ENCODE results near the gene CDH23.

Gene CDH23

GRCh38 chr10:71497763-71498326 is 101.1 kb downstream of the CDH23 start:
- TF ChIP-seq SIN3A (IDR thresholded peaks at IDR 0.05; ENCODE audit: borderline replicate concordance, insufficient read depth, low read length): no peak
- TF ChIP-seq REST (IDR thresholded peaks at IDR 0.05; ENCODE audit: insufficient read depth in 1 of 2, low read depth in 2 of 2, low read length in 2 of 2): no peak
- no peak for TF ChIP-seq TAF1 (IDR thresholded peaks at IDR 0.05; ENCODE audit: borderline replicate concordance, insufficient read depth, low read length)
- no peak for TF ChIP-seq POLR2AphosphoS5 (IDR thresholded peaks at IDR 0.05; ENCODE audit: low read depth, low read length)
- TF ChIP-seq FOXP2 (optimal IDR thresholded peaks at IDR 0.05; ENCODE audit: borderline replicate concordance, extremely low read depth, extremely low read length, insufficient read depth): no peak

- TF ChIP-seq SIN3A (IDR thresholded peaks at IDR 0.05; ENCODE audit: borderline replicate concordance, insufficient read depth, low read length) (no peak), REST (IDR thresholded peaks at IDR 0.05; ENCODE audit: insufficient read depth in 1 of 2, low read depth in 2 of 2, low read length in 2 of 2) (no peak), TAF1 (IDR thresholded peaks at IDR 0.05; ENCODE audit: borderline replicate concordance, insufficient read depth, low read length) (no peak), POLR2AphosphoS5 (IDR thresholded peaks at IDR 0.05; ENCODE audit: low read depth, low read length) (no peak), FOXP2 (optimal IDR thresholded peaks at IDR 0.05; ENCODE audit: borderline replicate concordance, extremely low read depth, extremely low read length, insufficient read depth) (no peak)
Observed at GRCh38 chr10:71501402-71501801, 104.7 kb downstream of the CDH23 start.

- TF ChIP-seq SIN3A (IDR thresholded peaks at IDR 0.05; ENCODE audit: borderline replicate concordance, insufficient read depth, low read length): no peak
- no peak for TF ChIP-seq POLR2AphosphoS5 (IDR thresholded peaks at IDR 0.05; ENCODE audit: low read depth, low read length)
- TF ChIP-seq FOXP2 (optimal IDR thresholded peaks at IDR 0.05; ENCODE audit: borderline replicate concordance, extremely low read depth, extremely low read length, insufficient read depth): no peak
- no peak for TF ChIP-seq REST (IDR thresholded peaks at IDR 0.05; ENCODE audit: insufficient read depth in 1 of 2, low read depth in 2 of 2, low read length in 2 of 2)
- no peak for TF ChIP-seq TAF1 (IDR thresholded peaks at IDR 0.05; ENCODE audit: borderline replicate concordance, insufficient read depth, low read length)
Observed at GRCh38 chr10:71502190-71502589, 105.5 kb downstream of the CDH23 start.

- TF ChIP-seq POLR2AphosphoS5 (IDR thresholded peaks at IDR 0.05; ENCODE audit: low read depth, low read length) (no peak), SIN3A (IDR thresholded peaks at IDR 0.05; ENCODE audit: borderline replicate concordance, insufficient read depth, low read length) (no peak), REST (IDR thresholded peaks at IDR 0.05; ENCODE audit: insufficient read depth in 1 of 2, low read depth in 2 of 2, low read length in 2 of 2) (no peak), FOXP2 (optimal IDR thresholded peaks at IDR 0.05; ENCODE audit: borderline replicate concordance, extremely low read depth, extremely low read length, insufficient read depth) (no peak), TAF1 (IDR thresholded peaks at IDR 0.05; ENCODE audit: borderline replicate concordance, insufficient read depth, low read length) (no peak)
Observed at GRCh38 chr10:71502851-71503250, 106.1 kb downstream of the CDH23 start.
